Breast epithelium (tissue), 3 donors: ENCODE data around the gene KREMEN1.

Experiments used
- POLR2A ChIP-seq: fragments of 450-650 bp; IDR thresholded peaks from one replicate; pipeline ENCODE4 v1.6.1; 2016; ENCODE audit warnings: antibody characterized with exemption, mild to moderate bottlenecking, moderate library complexity
- TF ChIP-seq, protein P1 (sequence below), 3 donors: fragments of 450-650 bp; IDR thresholded peaks; one replicate each; pipeline ENCODE4 v1.5.1; 2016 to 2017; ENCODE audit warnings: antibody characterized with exemption in 3 of 3, mild to moderate bottlenecking in 3 of 3, moderate library complexity in 3 of 3

DNA sequence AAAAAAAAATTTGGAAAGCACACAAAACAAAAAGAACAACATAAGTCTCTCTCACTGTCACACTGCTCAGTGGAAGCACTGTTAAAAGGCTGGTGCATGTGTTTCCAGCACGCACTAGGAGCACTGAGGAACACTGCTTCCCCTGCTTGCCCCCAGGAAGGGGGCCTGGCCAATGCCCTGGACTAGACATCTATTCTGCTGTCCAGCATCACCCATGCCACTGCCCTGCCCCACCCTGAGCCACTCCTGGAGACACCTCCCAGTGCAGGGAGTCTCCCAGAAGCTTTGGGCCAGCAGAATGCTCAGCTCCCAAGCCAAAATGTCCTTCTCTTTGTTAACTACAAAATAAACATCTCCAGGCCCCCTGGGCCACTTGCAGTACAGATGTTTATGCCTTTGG is 83.1 kb downstream of the KREMEN1 start:
- TF ChIP-seq, protein P1, sequence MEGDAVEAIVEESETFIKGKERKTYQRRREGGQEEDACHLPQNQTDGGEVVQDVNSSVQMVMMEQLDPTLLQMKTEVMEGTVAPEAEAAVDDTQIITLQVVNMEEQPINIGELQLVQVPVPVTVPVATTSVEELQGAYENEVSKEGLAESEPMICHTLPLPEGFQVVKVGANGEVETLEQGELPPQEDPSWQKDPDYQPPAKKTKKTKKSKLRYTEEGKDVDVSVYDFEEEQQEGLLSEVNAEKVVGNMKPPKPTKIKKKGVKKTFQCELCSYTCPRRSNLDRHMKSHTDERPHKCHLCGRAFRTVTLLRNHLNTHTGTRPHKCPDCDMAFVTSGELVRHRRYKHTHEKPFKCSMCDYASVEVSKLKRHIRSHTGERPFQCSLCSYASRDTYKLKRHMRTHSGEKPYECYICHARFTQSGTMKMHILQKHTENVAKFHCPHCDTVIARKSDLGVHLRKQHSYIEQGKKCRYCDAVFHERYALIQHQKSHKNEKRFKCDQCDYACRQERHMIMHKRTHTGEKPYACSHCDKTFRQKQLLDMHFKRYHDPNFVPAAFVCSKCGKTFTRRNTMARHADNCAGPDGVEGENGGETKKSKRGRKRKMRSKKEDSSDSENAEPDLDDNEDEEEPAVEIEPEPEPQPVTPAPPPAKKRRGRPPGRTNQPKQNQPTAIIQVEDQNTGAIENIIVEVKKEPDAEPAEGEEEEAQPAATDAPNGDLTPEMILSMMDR (IDR thresholded peaks at IDR 0.05) = no peak
- no peak for TF ChIP-seq POLR2A
